NOMO-1 treated with DMSO at 0.1 percent for 48 hours (cell line): Measurements from ENCODE around the gene WDR86.
A peak's percentile ranks its signal among the peaks of the same experiment; 100 is the strongest.

ENCODE experiments used
- DNase-seq: peaks from one replicate; lab custom pipeline; 2025; ENCODE audit not compliant: unreplicated experiment; lab: John Stamatoyannopoulos, UW

The WDR86 gene

GRCh38 chr7:151363182-151363581 lies 46.7 kb downstream of the WDR86 start:
- DNase-seq = no peak

- DNase-seq = no peak
Observed at GRCh38 chr7:151361193-151361959, 48.5 kb downstream of the WDR86 start.

- DNase-seq = no peak
Observed at GRCh38 chr7:151352512-151352911, 57.3 kb downstream of the WDR86 start.

GRCh38 chr7:151351967-151352366 lies 57.9 kb downstream of the WDR86 start:
- peak; percentile 1 for DNase-seq

GRCh38 chr7:151351027-151351426 lies 58.8 kb downstream of the WDR86 start:
- no peak for DNase-seq

GRCh38 chr7:151349507-151349853 lies 60.4 kb downstream of the WDR86 start:
- no peak for DNase-seq

GRCh38 chr7:151348970-151349369 lies 60.9 kb downstream of the WDR86 start:
- DNase-seq = no peak

- no peak for DNase-seq
Observed at GRCh38 chr7:151347200-151347599, 62.6 kb downstream of the WDR86 start.

GRCh38 chr7:151346470-151346769 lies 63.4 kb downstream of the WDR86 start:
- DNase-seq = no peak

- DNase-seq = no peak
Observed at GRCh38 chr7:151345576-151346469, 64.0 kb downstream of the WDR86 start.

GRCh38 chr7:151343516-151343915 lies 66.3 kb downstream of the WDR86 start:
- no peak for DNase-seq

- DNase-seq = no peak
Observed at GRCh38 chr7:151342811-151343210, 67.0 kb downstream of the WDR86 start.

GRCh38 chr7:151342102-151342646 lies 67.7 kb downstream of the WDR86 start:
- peak; percentile 25 for DNase-seq

GRCh38 chr7:151341357-151342101 lies 68.3 kb downstream of the WDR86 start, which contains the start of gene NUB1:
Gene NUB1, plus strand, starts transcription at chr7:151341812. Its CDS starts 3,538 bp downstream, at chr7:151345350.
- peak; percentile 41 for DNase-seq

GRCh38 chr7:151340794-151341356 lies 69.0 kb downstream of the WDR86 start:
- DNase-seq = no peak

GRCh38 chr7:151339651-151340382 lies 70.0 kb downstream of the WDR86 start:
- peak; percentile 50 for DNase-seq

GRCh38 chr7:151338809-151339208 lies 71.0 kb downstream of the WDR86 start:
- DNase-seq = no peak

GRCh38 chr7:151337346-151337745 lies 72.5 kb downstream of the WDR86 start:
- no peak for DNase-seq

- DNase-seq = no peak
Observed at GRCh38 chr7:151336027-151336708, 73.7 kb downstream of the WDR86 start.

- DNase-seq = no peak
Observed at GRCh38 chr7:151334628-151335027, 75.2 kb downstream of the WDR86 start.
